Activated T-cell treated with anti-CD3 and anti-CD28 coated beads, Interleukin-2, amount 50 U/mL, for 24 hours (primary cell): ENCODE results near the gene LMF1.

Experiments
- DNase-seq: peaks from one replicate; pipeline ENCODE4 v3.0.0-alpha.2; 2020
- H3K27ac Mint-ChIP-seq: 2 replicates; pipeline ENCODE4 v1.8.0; 2020; ENCODE audit warnings: mild to moderate bottlenecking, mixed read lengths
- H3K27me3 Mint-ChIP-seq: 2 replicates; pipeline ENCODE4 v1.8.0; 2020; ENCODE audit warnings: mixed read lengths
- H3K36me3 Mint-ChIP-seq: 2 replicates; pipeline ENCODE4 v1.8.0; 2020; ENCODE audit warnings: low read depth, mixed read lengths
- H3K4me1 Mint-ChIP-seq: 2 replicates; pipeline ENCODE4 v1.8.0; 2020; ENCODE audit warnings: low read depth, mixed read lengths
- H3K4me3 Mint-ChIP-seq: 2 replicates; pipeline ENCODE4 v1.8.0; 2020; ENCODE audit warnings: mild to moderate bottlenecking, moderate library complexity, mixed read lengths
- H3K9me3 Mint-ChIP-seq: 2 replicates; pipeline ENCODE4 v1.8.0; 2020; ENCODE audit warnings: mixed read lengths

Gene LMF1

GRCh38 chr16:909281-910000 lies 61.3 kb downstream of the LMF1 start:
- DNase-seq = no peak
- Mint-ChIP-seq H3K27ac (no peak overlapping the region), H3K4me3 (no peak overlapping the region), H3K36me3 (peaks cover 53% of the 10 kb centered on the region), H3K27me3 (no peaks in the 10 kb centered on the region), H3K9me3 (no peaks in the 10 kb centered on the region), H3K4me1 (no peaks in the 10 kb centered on the region)

- Mint-ChIP-seq H3K4me3 (no peak overlapping the region), H3K27me3 (no peaks in the 10 kb centered on the region), H3K27ac (no peak overlapping the region), H3K36me3 (peaks cover 53% of the 10 kb centered on the region), H3K9me3 (no peaks in the 10 kb centered on the region), H3K4me1 (no peaks in the 10 kb centered on the region)
- DNase-seq = no peak
Measured at GRCh38 chr16:908526-909155, 62.1 kb downstream of the LMF1 start.

DNA sequence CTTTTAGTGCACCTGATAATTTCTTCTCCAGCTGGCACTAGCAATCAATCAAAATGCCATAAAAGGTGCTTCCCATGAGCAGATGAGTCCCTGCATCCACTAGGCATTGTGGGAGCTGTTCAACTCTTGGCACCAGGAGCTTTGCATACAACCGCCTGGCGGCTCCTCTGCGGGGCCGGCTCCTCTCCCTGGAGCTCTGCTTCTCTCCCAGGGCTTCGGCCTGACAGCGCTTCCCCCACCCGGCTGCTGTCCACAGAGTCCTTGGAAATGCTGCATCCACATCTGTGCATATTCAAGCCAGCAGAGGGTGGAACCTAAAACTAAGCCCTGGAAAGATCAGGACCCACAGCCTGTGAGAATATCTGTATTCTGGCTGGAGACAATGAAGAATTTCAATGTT lies 62.9 kb downstream of the LMF1 start:
- Mint-ChIP-seq H3K27ac (no peak overlapping the region), H3K4me1 (no peaks in the 10 kb centered on the region), H3K9me3 (no peaks in the 10 kb centered on the region), H3K4me3 (no peak overlapping the region), H3K36me3 (peaks cover 51% of the 10 kb centered on the region), H3K27me3 (no peaks in the 10 kb centered on the region)
- no peak for DNase-seq

GRCh38 chr16:907361-907760 lies 63.4 kb downstream of the LMF1 start:
- H3K4me3 Mint-ChIP-seq = no peak overlapping the region
- no peaks in the 10 kb centered on the region for H3K9me3 Mint-ChIP-seq
- H3K36me3 Mint-ChIP-seq = peaks cover 51% of the 10 kb centered on the region
- no peak overlapping the region for H3K27ac Mint-ChIP-seq
- H3K27me3 Mint-ChIP-seq = no peaks in the 10 kb centered on the region
- H3K4me1 Mint-ChIP-seq = no peaks in the 10 kb centered on the region
- DNase-seq = no peak

DNA sequence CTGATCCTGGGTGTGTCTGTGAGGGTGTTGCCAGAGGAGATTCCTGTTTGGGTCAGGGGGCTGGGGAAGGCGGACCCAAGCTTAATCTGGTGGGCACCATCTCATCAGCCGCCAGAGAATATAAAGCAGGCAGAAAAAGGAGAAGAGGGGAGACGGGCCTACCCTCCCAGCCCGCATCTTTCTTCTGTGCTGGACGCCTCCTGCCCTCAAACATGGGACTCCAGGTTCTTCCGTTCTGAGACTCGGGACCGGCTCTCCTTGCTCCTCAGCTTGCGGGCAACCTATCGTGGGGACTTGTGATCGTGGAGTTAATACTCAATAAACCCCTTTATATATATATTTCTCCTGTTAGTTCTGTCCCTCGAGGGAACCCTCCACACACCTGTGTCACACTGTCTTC lies 64.5 kb downstream of the LMF1 start:
- no peak overlapping the region for H3K27ac Mint-ChIP-seq
- DNase-seq = no peak
- peaks cover 51% of the 10 kb centered on the region for H3K36me3 Mint-ChIP-seq
- no peaks in the 10 kb centered on the region for H3K4me1 Mint-ChIP-seq
- no peak overlapping the region for H3K4me3 Mint-ChIP-seq
- no peaks in the 10 kb centered on the region for H3K9me3 Mint-ChIP-seq
- H3K27me3 Mint-ChIP-seq = no peaks in the 10 kb centered on the region

- Mint-ChIP-seq H3K4me3 (no peak overlapping the region), H3K27me3 (no peaks in the 10 kb centered on the region), H3K4me1 (no peaks in the 10 kb centered on the region), H3K36me3 (peaks cover 22% of the 10 kb centered on the region), H3K27ac (no peak overlapping the region), H3K9me3 (no peaks in the 10 kb centered on the region)
- DNase-seq = no peak
Measured at GRCh38 chr16:901715-902601, 68.8 kb downstream of the LMF1 start.

- DNase-seq = no peak
- H3K27me3 Mint-ChIP-seq = no peaks in the 10 kb centered on the region
- peaks cover 14% of the 10 kb centered on the region for H3K36me3 Mint-ChIP-seq
- no peak overlapping the region for H3K27ac Mint-ChIP-seq
- no peak overlapping the region for H3K4me3 Mint-ChIP-seq
- H3K9me3 Mint-ChIP-seq = no peaks in the 10 kb centered on the region
- no peaks in the 10 kb centered on the region for H3K4me1 Mint-ChIP-seq
Measured at GRCh38 chr16:901149-901548, 69.6 kb downstream of the LMF1 start.

- H3K27me3 Mint-ChIP-seq = no peaks in the 10 kb centered on the region
- H3K4me3 Mint-ChIP-seq = no peak overlapping the region
- H3K4me1 Mint-ChIP-seq = no peaks in the 10 kb centered on the region
- peaks cover 5% of the 10 kb centered on the region for H3K36me3 Mint-ChIP-seq
- no peaks in the 10 kb centered on the region for H3K9me3 Mint-ChIP-seq
- no peak overlapping the region for H3K27ac Mint-ChIP-seq
- no peak for DNase-seq
Measured at GRCh38 chr16:900211-900610, 70.6 kb downstream of the LMF1 start.

GRCh38 chr16:899683-900060 lies 71.1 kb downstream of the LMF1 start:
- no peak overlapping the region for H3K27ac Mint-ChIP-seq
- peaks cover 3% of the 10 kb centered on the region for H3K36me3 Mint-ChIP-seq
- DNase-seq = no peak
- no peak overlapping the region for H3K4me3 Mint-ChIP-seq
- H3K27me3 Mint-ChIP-seq = no peaks in the 10 kb centered on the region
- no peaks in the 10 kb centered on the region for H3K4me1 Mint-ChIP-seq
- no peaks in the 10 kb centered on the region for H3K9me3 Mint-ChIP-seq

DNA sequence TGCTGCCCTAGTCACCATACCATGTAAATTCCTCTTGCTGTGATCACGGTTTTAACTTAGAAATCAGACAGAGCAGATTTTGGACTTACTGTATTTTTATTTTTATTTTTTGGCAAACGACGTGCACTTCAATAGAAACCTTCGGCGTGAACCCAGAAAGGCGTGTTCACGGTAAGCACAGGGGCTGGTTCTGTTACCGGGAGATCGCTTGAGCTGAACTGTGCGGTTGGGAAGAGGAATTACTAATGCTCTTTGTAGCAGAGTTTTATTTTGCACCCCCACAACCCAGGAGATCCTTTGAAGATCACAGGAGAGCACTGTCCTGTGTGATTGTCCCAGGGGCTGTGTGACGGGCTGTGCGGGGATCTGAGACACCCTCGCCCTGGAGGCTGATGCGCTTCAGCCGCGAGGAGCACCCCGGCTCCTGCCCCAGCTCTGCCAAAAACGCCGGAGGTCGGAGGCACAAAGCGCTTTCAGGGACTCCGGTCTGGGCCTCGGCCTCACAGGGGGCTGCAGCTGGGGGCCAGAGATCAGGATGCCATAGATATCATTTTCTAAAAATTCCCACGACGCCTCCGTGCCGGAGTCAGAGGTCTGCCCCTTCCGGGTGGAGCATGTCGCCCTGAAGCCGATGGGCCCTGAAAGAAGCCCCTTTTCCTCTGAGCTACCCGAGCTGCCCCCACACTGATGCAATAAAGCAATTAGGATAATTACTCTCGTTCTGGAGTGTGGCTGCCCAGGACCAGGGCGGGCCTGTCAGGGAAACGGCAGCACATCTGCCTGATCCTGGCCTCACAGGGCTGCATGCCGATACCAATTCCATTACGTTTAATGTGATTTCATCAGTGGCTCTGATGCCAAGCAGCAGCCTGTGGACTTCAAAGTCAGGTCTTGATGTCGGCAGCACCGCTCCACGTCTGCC lies 71.8 kb downstream of the LMF1 start:
- Mint-ChIP-seq H3K4me3 (no peak overlapping the region), H3K36me3 (peaks cover 3% of the 10 kb centered on the region), H3K9me3 (no peaks in the 10 kb centered on the region), H3K27me3 (no peaks in the 10 kb centered on the region), H3K27ac (no peak overlapping the region), H3K4me1 (no peaks in the 10 kb centered on the region)
- no peak for DNase-seq

DNA sequence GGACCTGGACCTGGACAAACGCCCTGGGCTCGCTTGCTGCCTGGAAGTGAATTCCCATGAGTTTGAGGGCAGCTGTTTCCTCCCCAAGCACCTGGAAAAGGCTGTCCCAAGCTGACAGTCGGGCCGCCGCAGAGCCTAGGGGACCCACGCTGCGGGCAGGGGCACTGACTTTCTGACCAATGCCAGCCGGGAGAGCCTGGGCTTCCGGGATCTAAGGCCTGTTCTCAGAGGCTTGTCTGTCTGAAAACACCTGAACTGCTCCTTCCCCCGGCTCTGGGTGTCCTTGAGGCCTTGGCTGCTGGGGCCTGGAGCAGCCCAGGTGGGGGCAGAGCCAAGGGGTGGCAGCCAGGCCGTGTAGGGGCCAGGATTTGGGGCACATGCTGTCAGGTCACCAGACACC lies 72.6 kb downstream of the LMF1 start:
- Mint-ChIP-seq H3K4me3 (no peak overlapping the region), H3K4me1 (no peaks in the 10 kb centered on the region), H3K27me3 (no peaks in the 10 kb centered on the region), H3K9me3 (no peaks in the 10 kb centered on the region), H3K27ac (no peak overlapping the region), H3K36me3 (peaks cover 3% of the 10 kb centered on the region)
- no peak for DNase-seq

DNA sequence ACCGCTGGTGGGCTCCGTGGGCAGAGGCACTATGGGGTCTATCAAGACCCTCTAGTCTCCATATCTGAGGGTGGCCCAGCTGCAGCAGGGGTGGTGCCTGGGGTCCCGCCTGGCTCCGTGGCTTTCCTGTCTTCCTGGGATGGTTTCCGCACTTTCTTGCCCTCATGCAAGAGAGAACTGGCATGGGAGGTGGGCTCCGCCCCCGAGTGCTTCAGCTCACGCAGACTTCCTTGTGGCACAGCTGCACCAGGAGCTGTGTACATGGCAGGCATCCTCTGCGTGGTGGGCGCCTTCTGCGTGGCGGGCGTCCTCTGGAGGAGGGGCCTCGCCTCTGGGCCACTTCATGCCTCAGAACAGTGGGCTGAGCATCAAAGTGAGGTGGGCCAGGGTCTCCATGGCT lies 73.1 kb downstream of the LMF1 start:
- Mint-ChIP-seq H3K27ac (no peak overlapping the region), H3K36me3 (peaks cover 3% of the 10 kb centered on the region), H3K4me3 (no peak overlapping the region), H3K27me3 (no peaks in the 10 kb centered on the region), H3K9me3 (no peaks in the 10 kb centered on the region), H3K4me1 (no peaks in the 10 kb centered on the region)
- DNase-seq = no peak

DNA sequence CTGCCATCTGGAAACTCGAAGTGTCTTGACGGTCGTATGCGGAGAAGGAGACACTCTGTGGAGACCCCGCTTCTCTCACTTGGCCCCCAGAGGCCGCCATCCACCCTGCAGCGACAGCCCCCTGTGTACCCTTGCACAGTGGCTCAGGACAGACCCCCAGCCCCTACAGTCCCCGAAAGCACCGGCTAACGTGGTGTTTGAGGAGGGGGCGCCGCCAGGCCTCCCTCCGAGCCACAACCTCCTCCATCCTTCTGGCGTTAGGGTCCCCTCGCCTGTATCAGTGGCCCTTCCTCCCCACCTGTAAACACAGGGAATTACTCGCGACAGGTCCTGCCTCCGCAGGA lies 73.6 kb downstream of the LMF1 start:
- Mint-ChIP-seq H3K4me3 (no peak overlapping the region), H3K27me3 (no peaks in the 10 kb centered on the region), H3K9me3 (no peaks in the 10 kb centered on the region), H3K36me3 (peaks cover 3% of the 10 kb centered on the region), H3K27ac (no peak overlapping the region), H3K4me1 (no peaks in the 10 kb centered on the region)
- DNase-seq = no peak
